CD4-positive, alpha-beta T cell (primary cell): ENCODE data around the gene PHF13. TPM values are rescaled to one million over a fixed set of nuclear protein-coding genes. Genes with fewer than 3 reads are reported as not detected.
"Not testable (repeated sequence)": the region's sequence is repeated elsewhere in the genome, so short reads cannot be mapped to it uniquely, and the experiment has no call there.

ENCODE experiments used
- ATAC-seq: fragments of 200-7000 bp; cut with Tn5 transposase; one replicate; pipeline ENCODE4 v1.10.0; 2022; ENCODE audit warnings: mild to moderate bottlenecking; ENCODE audit not compliant: poor library complexity
- CTCF ChIA-PET: fragments of 350-600 bp; sonication (Branson Sonifier 250); formaldehyde crosslinking; loops from one replicate; lab custom pipeline; 2021; ENCODE audit warnings: antibody characterized with exemption, inconsistent platforms; lab: Charles Lee
- POLR2A ChIA-PET: fragments of 350-600 bp; sonication (Branson Sonifier 250); formaldehyde crosslinking; loops from one replicate; lab custom pipeline; 2021; ENCODE audit warnings: antibody characterized with exemption, inconsistent platforms; lab: Charles Lee
- DNase-seq, 14 experiments: peaks; one replicate each; pipeline ENCODE4 v3.0.0-alpha.2; 2013 to 2020; ENCODE audit warnings: mixed read lengths in 2 of 14
- H3K27ac ChIP-seq, 2 donors: one replicate each; pipeline versions ENCODE4 v1.5.1 to v1.7.0; 2013; ENCODE audit warnings: low read length in 2 of 2, low read depth in 1 of 2, mild to moderate bottlenecking in 1 of 2
- H3K27me3 ChIP-seq, 2 experiments: 1 replicate in 1 of 2; 2 replicates in 1 of 2; pipeline versions ENCODE4 v1.6.1 to v1.7.0; 2013; ENCODE audit warnings: low read length in 2 of 2, control low read depth in 1 of 2, mild to moderate bottlenecking in 1 of 2, moderate library complexity in 1 of 2; ENCODE audit not compliant: insufficient read depth in 2 of 2, control insufficient read depth in 1 of 2
- H3K36me3 ChIP-seq: one replicate; pipeline ENCODE4 v1.6.1; 2013; ENCODE audit warnings: low read length, control low read depth; ENCODE audit not compliant: insufficient read depth
- H3K4me1 ChIP-seq: one replicate; pipeline ENCODE4 v1.6.1; 2013; ENCODE audit warnings: low read length, control low read depth; ENCODE audit not compliant: insufficient read depth
- H3K4me3 ChIP-seq: one replicate; pipeline ENCODE4 v1.5.1; 2013; ENCODE audit warnings: mild to moderate bottlenecking, low read length, moderate library complexity
- H3K9me3 ChIP-seq, 2 experiments: 1 replicate in 1 of 2; 2 replicates in 1 of 2; pipeline versions ENCODE4 v1.6.1 to v1.7.0; 2013; ENCODE audit warnings: low read length in 2 of 2, mild to moderate bottlenecking in 2 of 2, control low read depth in 1 of 2, moderate library complexity in 1 of 2; ENCODE audit not compliant: control insufficient read depth in 1 of 2, insufficient read depth in 1 of 2
- H3K27ac Mint-ChIP-seq: one replicate; pipeline ENCODE4 v1.8.0; 2020; ENCODE audit warnings: mixed read lengths
- H3K27me3 Mint-ChIP-seq: one replicate; pipeline ENCODE4 v1.8.0; 2021; ENCODE audit warnings: mixed read lengths
- H3K36me3 Mint-ChIP-seq: one replicate; pipeline ENCODE4 v1.8.0; 2021; ENCODE audit warnings: low read depth, mixed read lengths
- H3K4me1 Mint-ChIP-seq: one replicate; pipeline ENCODE4 v1.8.0; 2021; ENCODE audit warnings: low read depth, mixed read lengths
- H3K4me3 Mint-ChIP-seq: one replicate; pipeline ENCODE4 v1.8.0; 2020; ENCODE audit warnings: mild to moderate bottlenecking, mixed read lengths
- H3K9me3 Mint-ChIP-seq: one replicate; pipeline ENCODE4 v1.8.0; 2020; ENCODE audit warnings: mixed read lengths
- CTCF ChIP-seq: fragments of 200-600 bp; IDR thresholded peaks from one replicate; pipeline ENCODE4 v1.8.0; 2022; ENCODE audit warnings: antibody characterized with exemption, mild to moderate bottlenecking
- intact Hi-C, 2 experiments: fragments of 100-400 bp; cut with DNase I in 1 of 2; cut with micrococcal nuclease in 1 of 2; formaldehyde crosslinking; loops; one replicate each; pipeline versions ENCODE4 v1.15.1 to v1.9.0; 2023 to 2025; cut with DNase I, micrococcal nuclease
- total RNA-seq, 174 experiments: library from RNA in 2 of 174; stranded (reverse) in 2 of 174; gene quantifications; one replicate each; pipeline ENCODE4 v1.2.3 and lab custom pipeline; 2021 to 2026

PHF13 gene
- total RNA-seq, 2 experiments from 2014 or later, result 4.0 to 4.9 TPM

- H3K4me3 ChIP-seq, result no peak overlapping the region
- ChIA-PET POLR2A (interaction anchor here (1.6 kb wide), 1 partner anchor 35 kb away, joined by 4 read pairs; the partner anchor contains the start of gene KLHL21), CTCF (no interaction called here)
- intact Hi-C loops, result no loop called here
- ATAC-seq, result no peak
- no peaks in the 10 kb centered on the region for H3K27me3 ChIP-seq
- H3K27ac Mint-ChIP-seq, result no peak overlapping the region
- no peak overlapping the region for H3K27ac ChIP-seq
- H3K4me1 ChIP-seq, result no peaks in the 10 kb centered on the region
- H3K36me3 ChIP-seq, result peaks cover 82% of the 10 kb centered on the region
- H3K4me3 Mint-ChIP-seq, result no peak overlapping the region
- no peaks in the 10 kb centered on the region for H3K9me3 ChIP-seq
- no peaks in the 10 kb centered on the region for H3K27me3 Mint-ChIP-seq
- no peaks in the 10 kb centered on the region for H3K9me3 Mint-ChIP-seq
- DNase-seq, result no peak
- H3K36me3 Mint-ChIP-seq, result peaks cover 81% of the 10 kb centered on the region
- H3K4me1 Mint-ChIP-seq, result no peaks in the 10 kb centered on the region
- TF ChIP-seq CTCF, result no peak
Observed at GRCh38 chr1:6637770-6638169, 24.2 kb downstream of the PHF13 start.

GRCh38 chr1:6638226-6638625 is 24.7 kb downstream of the PHF13 start:
- no peak overlapping the region for H3K4me3 Mint-ChIP-seq
- ATAC-seq (no peak), DNase-seq (no peak)
- no peaks in the 10 kb centered on the region for H3K4me1 Mint-ChIP-seq
- no peak overlapping the region for H3K27ac Mint-ChIP-seq
- Histone ChIP-seq H3K4me3 (no peak overlapping the region), H3K27me3 (no peaks in the 10 kb centered on the region), H3K36me3 (peaks cover 80% of the 10 kb centered on the region), H3K9me3 (no peaks in the 10 kb centered on the region), H3K4me1 (no peaks in the 10 kb centered on the region), H3K27ac (no peak overlapping the region)
- ChIA-PET POLR2A (interaction anchor here (1.6 kb wide), 1 partner anchor 36 kb away, joined by 4 read pairs; the partner anchor contains the start of gene KLHL21), CTCF (no interaction called here)
- TF ChIP-seq CTCF, result no peak
- no peaks in the 10 kb centered on the region for H3K27me3 Mint-ChIP-seq
- intact Hi-C loops, result no loop called here
- H3K9me3 Mint-ChIP-seq, result no peaks in the 10 kb centered on the region
- peaks cover 80% of the 10 kb centered on the region for H3K36me3 Mint-ChIP-seq

GRCh38 chr1:6640867-6641266 is 27.3 kb downstream of the PHF13 start:
- DNase-seq, H3K4me1 Mint-ChIP-seq, CTCF ChIA-PET, H3K9me3 Mint-ChIP-seq, H3K4me1 ChIP-seq, H3K4me3 ChIP-seq, H3K9me3 ChIP-seq, H3K27ac ChIP-seq, H3K27me3 Mint-ChIP-seq, H3K4me3 Mint-ChIP-seq, POLR2A ChIA-PET, H3K27me3 ChIP-seq, ATAC-seq, H3K27ac Mint-ChIP-seq: not testable (repeated sequence)
- intact Hi-C loops, result loop anchor here (5.0 to 10.0 kb wide), 2 partner anchors 39 to 216 kb away; partner anchors contain the start of genes ESPN (in 1 of the 2) and KLHL21 (in 1 of the 2)
- peaks cover 70% of the 10 kb centered on the region for H3K36me3 ChIP-seq
- H3K36me3 Mint-ChIP-seq, result peaks cover 68% of the 10 kb centered on the region

GRCh38 chr1:6645018-6645417 is 31.5 kb downstream of the PHF13 start:
- no peak for TF ChIP-seq CTCF
- DNase-seq (no peak), ATAC-seq (no peak)
- ChIA-PET CTCF (interaction anchor here (1.2 to 2.6 kb wide), 3 partner anchors 90 to 156 kb away, joined by 4 to 10 read pairs (median 6); partner anchors contain the start of genes NOL9, PLEKHG5 and TAS1R1), POLR2A (no interaction called here)
- Histone ChIP-seq H3K4me3 (no peak overlapping the region), H3K9me3 (no peaks in the 10 kb centered on the region), H3K27me3 (no peaks in the 10 kb centered on the region), H3K27ac (no peak overlapping the region), H3K36me3 (peaks cover 32% of the 10 kb centered on the region), H3K4me1 (peaks cover 6% of the 10 kb centered on the region)
- intact Hi-C loops, result loop anchor here in 1 of 2 experiments (10.0 kb wide), 1 partner anchor 220 kb away; the partner anchor contains the start of gene ESPN
- peaks cover 6% of the 10 kb centered on the region for H3K4me1 Mint-ChIP-seq
- H3K27me3 Mint-ChIP-seq, result no peaks in the 10 kb centered on the region
- H3K9me3 Mint-ChIP-seq, result no peaks in the 10 kb centered on the region
- H3K36me3 Mint-ChIP-seq, result peaks cover 42% of the 10 kb centered on the region
- H3K4me3 Mint-ChIP-seq, result no peak overlapping the region
- H3K27ac Mint-ChIP-seq, result no peak overlapping the region
